ENCODE measurements around the gene MIPOL1.

GRCh38 chr14:37401093-37401492 is 203.4 kb downstream of the MIPOL1 start:
- TF ChIP-seq, protein P1, sequence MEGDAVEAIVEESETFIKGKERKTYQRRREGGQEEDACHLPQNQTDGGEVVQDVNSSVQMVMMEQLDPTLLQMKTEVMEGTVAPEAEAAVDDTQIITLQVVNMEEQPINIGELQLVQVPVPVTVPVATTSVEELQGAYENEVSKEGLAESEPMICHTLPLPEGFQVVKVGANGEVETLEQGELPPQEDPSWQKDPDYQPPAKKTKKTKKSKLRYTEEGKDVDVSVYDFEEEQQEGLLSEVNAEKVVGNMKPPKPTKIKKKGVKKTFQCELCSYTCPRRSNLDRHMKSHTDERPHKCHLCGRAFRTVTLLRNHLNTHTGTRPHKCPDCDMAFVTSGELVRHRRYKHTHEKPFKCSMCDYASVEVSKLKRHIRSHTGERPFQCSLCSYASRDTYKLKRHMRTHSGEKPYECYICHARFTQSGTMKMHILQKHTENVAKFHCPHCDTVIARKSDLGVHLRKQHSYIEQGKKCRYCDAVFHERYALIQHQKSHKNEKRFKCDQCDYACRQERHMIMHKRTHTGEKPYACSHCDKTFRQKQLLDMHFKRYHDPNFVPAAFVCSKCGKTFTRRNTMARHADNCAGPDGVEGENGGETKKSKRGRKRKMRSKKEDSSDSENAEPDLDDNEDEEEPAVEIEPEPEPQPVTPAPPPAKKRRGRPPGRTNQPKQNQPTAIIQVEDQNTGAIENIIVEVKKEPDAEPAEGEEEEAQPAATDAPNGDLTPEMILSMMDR (IDR thresholded peaks at IDR 0.05), result no peak
- TF ChIP-seq POLR2A (IDR thresholded peaks at IDR 0.05) (no peak), POLR2AphosphoS5 (IDR thresholded peaks at IDR 0.05) (no peak)

All from breast epithelium (tissue), 3 donors.